GM12878 (cell line): ENCODE measurements around the gene ARHGEF26.

Source experiments
- CTCF ChIP-seq, 3 experiments: IDR thresholded peaks in 2 of 3; conservative IDR thresholded peaks in 1 of 3; 2 replicates each; pipeline ENCODE4 v1.5.1; 2011; ENCODE audit warnings: low read depth in 3 of 3, low read length in 3 of 3, mild to moderate bottlenecking in 3 of 3, control low read depth in 2 of 3, moderate library complexity in 2 of 3, inconsistent platforms in 1 of 3, mixed read lengths in 1 of 3; ENCODE audit not compliant: control insufficient read depth in 2 of 3, insufficient read depth in 1 of 3; ENCODE audit errors: extremely low read depth in 1 of 3
- FOS ChIP-seq: IDR thresholded peaks from 3 replicates; pipeline ENCODE4 v1.6.1; 2011; ENCODE audit warnings: borderline replicate concordance; ENCODE audit not compliant: insufficient read length; ENCODE audit errors: extremely low read depth
- USF2 ChIP-seq: IDR thresholded peaks from 2 replicates; pipeline ENCODE4 v1.6.1; 2011; ENCODE audit warnings: low read depth, low read length, improper control_type of control experiment, borderline replicate concordance

GRCh38 chr3:154142608-154143007, 21.4 kb downstream of the ARHGEF26 start:
- TF ChIP-seq CTCF (IDR thresholded peaks at IDR 0.05 in 2 of 3, conservative IDR thresholded peaks at IDR 0.05 in 1 of 3; ENCODE audit: control insufficient read depth in 2 of 3, extremely low read depth in 1 of 3, insufficient read depth in 1 of 3, low read depth in 3 of 3, low read length in 3 of 3) (no peak), USF2 (no peak), FOS (no peak)
